ENCODE measurements around the gene CROCC2.

Gene CROCC2

DNA sequence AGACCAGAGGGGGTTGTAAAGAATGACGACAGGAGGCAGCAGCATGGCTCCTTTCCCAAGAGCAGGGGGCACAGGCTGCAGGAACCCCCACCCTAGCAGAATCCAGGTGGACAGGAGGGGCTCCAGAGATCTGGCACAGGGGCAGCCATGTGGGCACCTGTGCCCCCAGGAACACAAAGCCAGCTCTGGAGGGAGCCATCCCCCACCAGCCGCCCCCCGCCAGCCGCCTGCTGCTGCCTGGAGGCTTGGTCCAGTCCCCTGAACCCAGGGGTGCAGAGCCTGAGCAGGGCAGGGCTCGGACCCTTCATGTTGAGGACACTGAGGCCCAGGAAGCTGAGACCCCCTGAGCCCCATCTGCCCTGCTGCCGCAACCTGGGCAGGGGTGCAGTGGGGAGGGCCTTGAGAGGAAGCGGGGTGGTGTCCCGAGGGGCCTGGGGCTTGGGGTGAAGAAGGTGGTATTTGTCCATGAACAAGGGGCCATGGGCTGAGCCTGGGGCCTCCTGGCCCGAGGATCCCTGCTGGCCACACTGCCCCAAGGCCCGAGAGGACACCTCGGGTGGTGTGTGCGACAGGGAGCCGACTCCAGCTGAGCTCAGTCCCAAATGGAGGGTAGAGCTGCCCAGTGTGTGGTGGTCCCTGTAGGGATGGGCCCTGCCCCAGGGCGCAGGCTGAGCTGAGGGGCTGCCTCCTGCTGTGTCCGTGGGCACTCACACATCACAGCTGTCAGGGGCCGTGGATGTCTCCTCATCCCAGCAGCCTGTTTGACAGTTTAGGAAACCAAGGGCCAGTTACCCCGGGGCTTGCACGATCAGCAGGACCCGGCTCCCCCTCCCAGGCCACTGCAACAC, 52.5 kb downstream of the CROCC2 start:
- Histone ChIP-seq H3K9ac (peak overlapping the region in 4 of 11 experiments; percentile 9 to 63 (median 32); a peak in 4 of 22 replicates), H3K27me3 (no peaks in the 10 kb centered on the region), H3K4me2 (peak overlapping the region in 9 of 11 experiments; percentile 37 to 77 (median 61); a peak in 13 of 22 replicates)

DNA sequence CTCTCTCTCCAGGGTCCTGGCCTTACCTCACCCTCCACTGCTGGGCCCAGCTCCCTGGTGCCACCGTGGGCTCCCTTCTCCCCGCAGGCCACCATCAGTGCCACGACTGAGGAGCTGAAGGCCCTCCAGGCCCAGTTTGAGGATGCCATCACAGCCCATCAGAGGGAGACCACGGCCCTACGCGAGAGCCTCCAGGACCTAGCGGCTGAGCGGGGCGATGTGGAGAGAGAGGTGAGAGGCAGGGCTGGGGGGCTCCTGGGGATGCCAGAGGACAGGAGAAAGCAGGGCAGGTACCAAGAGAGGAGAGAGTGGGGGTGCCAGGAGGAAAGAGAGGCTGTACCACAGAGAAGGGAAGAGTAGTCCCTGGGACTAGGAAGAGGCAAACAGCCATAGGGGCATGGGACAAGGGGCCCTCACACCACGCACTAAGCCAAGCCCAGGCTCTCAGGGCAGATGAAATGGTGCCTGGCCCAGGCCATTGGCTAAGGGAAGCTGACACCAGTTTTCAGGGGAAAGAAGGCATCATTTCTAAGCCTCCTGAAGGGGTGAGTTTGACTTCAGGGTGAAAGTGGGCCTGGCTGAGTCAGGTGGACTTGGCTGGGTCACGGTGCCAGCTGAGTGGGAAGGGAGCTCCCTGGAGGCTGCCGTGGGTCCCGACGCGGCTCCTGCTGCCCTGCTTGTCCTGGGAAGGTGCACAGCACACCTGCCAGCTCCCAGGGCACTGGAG, 53.2 kb downstream of the CROCC2 start:
- Histone ChIP-seq H3K9me3 (replicated peaks in 1 of 11) (no peaks in the 10 kb centered on the region), H4K20me1 (peaks cover 0 to 18% (median 0%) of the 10 kb centered on the region in 11 experiments; a peak in 3 of 22 replicates), H3K4me1 (peaks cover 46 to 85% (median 64%) of the 10 kb centered on the region in 10 experiments), H3K27ac (peak overlapping the region in 3 of 11 experiments; percentile 1 to 60 (median 53); a peak in 2 of 22 replicates), H3K36me3 (no peaks in the 10 kb centered on the region), H3K4me3 (no peak overlapping the region), H3K4me2 (peak overlapping the region in 9 of 11 experiments; percentile 7 to 80 (median 66); a peak in 12 of 22 replicates), H3K27me3 (no peaks in the 10 kb centered on the region), H3K9ac (peak overlapping the region in 3 of 11 experiments; percentile 15 to 61 (median 50); a peak in 2 of 22 replicates)
- no peak for TF ChIP-seq Cebpa-rat (IDR thresholded peaks at IDR 0.05)

More for the DNA sequence above, 52.5 kb downstream of the CROCC2 start:
- H3K4me1 ChIP-seq = peaks cover 43 to 83% (median 64%) of the 10 kb centered on the region in 10 experiments
- TF ChIP-seq Cebpa-rat (IDR thresholded peaks at IDR 0.05) = no peak
- H3K9me3 ChIP-seq (replicated peaks in 1 of 11) = no peaks in the 10 kb centered on the region
- no peak overlapping the region for H3K4me3 ChIP-seq
- no peak overlapping the region for H3K27ac ChIP-seq
- no peaks in the 10 kb centered on the region for H3K36me3 ChIP-seq
- peaks cover 0 to 18% (median 0%) of the 10 kb centered on the region in 11 experiments; a peak in 3 of 22 replicates for H4K20me1 ChIP-seq

DNA sequence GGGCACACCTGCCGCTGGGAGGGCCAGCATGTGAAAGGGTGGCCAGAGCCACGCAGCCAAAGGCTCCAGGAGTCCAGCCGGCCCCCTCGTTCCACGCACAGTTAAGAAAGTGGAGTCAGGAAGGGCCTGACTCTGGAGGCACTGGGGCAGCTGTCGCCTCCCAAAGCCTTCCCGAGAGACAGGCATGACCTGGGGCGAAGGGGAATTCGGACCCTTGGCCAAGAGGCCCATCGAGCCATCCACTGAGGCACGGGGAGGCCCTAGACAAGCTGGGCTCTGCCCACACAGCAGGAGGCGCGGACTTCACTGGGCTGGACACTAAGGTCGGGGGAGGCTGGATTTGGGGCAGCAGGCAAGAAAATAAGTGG, 53.8 kb downstream of the CROCC2 start:
- Histone ChIP-seq H3K36me3 (no peaks in the 10 kb centered on the region), H3K27ac (peak overlapping the region in 5 of 11 experiments; percentile 53 to 64 (median 60); a peak in 6 of 22 replicates), H3K9ac (peak overlapping the region in 2 of 11 experiments; percentile 15 to 61; a peak in 2 of 22 replicates), H3K4me3 (no peak overlapping the region), H4K20me1 (peaks cover 0 to 18% (median 0%) of the 10 kb centered on the region in 11 experiments; a peak in 3 of 22 replicates), H3K4me2 (peak overlapping the region in 10 of 11 experiments; percentile 7 to 80 (median 63); a peak in 16 of 22 replicates), H3K27me3 (no peaks in the 10 kb centered on the region), H3K9me3 (replicated peaks in 1 of 11) (no peaks in the 10 kb centered on the region), H3K4me1 (peaks cover 48 to 80% (median 64%) of the 10 kb centered on the region in 10 experiments)
- no peak for TF ChIP-seq Cebpa-rat (IDR thresholded peaks at IDR 0.05)

DNA sequence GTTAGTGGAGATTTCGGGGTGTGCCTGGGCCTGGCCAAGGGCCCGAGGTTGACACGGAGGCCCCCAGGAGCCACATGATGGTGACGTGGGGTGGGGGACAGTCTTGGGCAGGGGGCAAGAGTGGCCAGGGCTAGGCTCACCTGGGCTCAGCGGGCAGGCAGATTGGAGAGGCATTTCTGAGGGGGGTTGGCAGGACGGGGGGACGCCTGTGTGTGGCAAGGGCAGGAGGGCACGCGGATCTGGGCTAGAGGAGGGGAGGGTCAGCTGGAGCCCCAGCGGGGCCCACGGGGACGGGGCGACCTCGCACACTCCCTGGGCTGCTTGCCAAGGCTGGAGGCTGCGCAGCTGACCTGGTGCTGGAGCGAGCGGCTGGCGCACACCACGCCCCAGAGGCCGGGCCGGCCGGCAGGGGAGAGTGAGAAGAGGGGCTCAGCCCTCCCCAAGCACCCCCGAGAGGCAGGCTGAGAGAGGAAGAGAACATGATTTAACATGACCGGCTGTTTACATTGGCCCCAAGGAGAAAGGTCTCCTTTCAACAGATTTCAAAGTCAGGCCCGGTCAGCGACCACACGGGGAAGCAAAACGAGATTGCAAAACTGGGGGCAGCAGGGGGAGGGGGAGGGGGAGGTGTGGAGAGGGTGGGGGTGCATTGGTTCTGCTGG, 54.3 kb downstream of the CROCC2 start:
- H3K27ac ChIP-seq = peak overlapping the region in 6 of 11 experiments; percentile 30 to 64 (median 60); a peak in 9 of 22 replicates
- H3K4me3 ChIP-seq = no peak overlapping the region
- no peaks in the 10 kb centered on the region for H3K27me3 ChIP-seq
- H3K36me3 ChIP-seq = no peaks in the 10 kb centered on the region
- peak overlapping the region in 6 of 11 experiments; percentile 15 to 62 (median 39); a peak in 6 of 22 replicates for H3K9ac ChIP-seq
- peaks cover 0 to 18% (median 0%) of the 10 kb centered on the region in 11 experiments; a peak in 3 of 22 replicates for H4K20me1 ChIP-seq
- H3K9me3 ChIP-seq (replicated peaks in 1 of 11) = no peaks in the 10 kb centered on the region
- H3K4me2 ChIP-seq = peak overlapping the region; percentile 32 to 83 (median 60); a peak in 19 of 22 replicates
- TF ChIP-seq Cebpa-rat (IDR thresholded peaks at IDR 0.05) = no peak
- peaks cover 48 to 78% (median 64%) of the 10 kb centered on the region in 10 experiments for H3K4me1 ChIP-seq

DNA sequence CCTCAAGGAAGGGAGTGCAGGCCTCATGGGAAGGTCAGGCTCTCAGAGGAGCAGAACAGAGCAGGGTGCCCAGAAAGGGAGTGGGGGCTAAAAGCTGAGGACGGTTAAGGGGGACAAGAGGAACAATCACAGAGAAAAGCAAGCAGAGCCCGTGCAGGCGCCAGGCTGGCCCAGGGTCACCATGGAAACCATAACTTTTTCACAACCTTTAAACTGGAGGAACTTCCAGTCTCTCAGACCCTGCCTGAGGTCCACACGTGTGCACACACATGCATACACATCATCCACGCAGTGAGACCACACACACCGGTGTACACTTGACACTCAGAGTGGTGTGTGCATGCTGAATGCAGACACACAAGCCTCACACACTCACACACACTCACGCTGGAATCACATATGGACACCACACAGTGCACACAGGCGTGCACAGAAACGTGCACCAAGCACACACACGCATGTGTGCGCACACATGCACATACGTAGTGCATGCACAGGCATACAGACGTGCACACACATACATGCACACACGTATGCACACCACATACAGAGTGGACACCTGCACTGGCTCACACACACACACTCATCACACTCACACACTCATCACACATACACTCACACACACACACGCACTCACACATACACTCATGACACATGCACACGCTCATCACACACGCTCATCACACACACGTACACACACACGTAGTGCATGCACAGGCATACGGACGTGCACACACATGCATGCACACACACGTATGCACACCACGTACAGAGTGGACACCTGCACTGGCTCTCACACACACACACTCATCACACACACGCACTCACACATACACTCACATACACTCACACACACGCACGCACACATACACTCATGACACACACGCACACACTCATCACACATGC, 55.1 kb downstream of the CROCC2 start:
- Histone ChIP-seq H3K27me3 (no peaks in the 10 kb centered on the region), H3K27ac (no peak overlapping the region), H3K9ac (no peak overlapping the region), H3K4me1 (peaks cover 48 to 78% (median 64%) of the 10 kb centered on the region in 10 experiments), H3K4me2 (peak overlapping the region in 9 of 11 experiments; percentile 12 to 83 (median 43); a peak in 13 of 22 replicates), H3K9me3 (replicated peaks in 1 of 11) (no peaks in the 10 kb centered on the region), H4K20me1 (peaks cover 0 to 18% (median 0%) of the 10 kb centered on the region in 11 experiments; a peak in 3 of 22 replicates), H3K36me3 (no peaks in the 10 kb centered on the region), H3K4me3 (no peak overlapping the region)
- TF ChIP-seq Cebpa-rat (IDR thresholded peaks at IDR 0.05) = no peak

DNA sequence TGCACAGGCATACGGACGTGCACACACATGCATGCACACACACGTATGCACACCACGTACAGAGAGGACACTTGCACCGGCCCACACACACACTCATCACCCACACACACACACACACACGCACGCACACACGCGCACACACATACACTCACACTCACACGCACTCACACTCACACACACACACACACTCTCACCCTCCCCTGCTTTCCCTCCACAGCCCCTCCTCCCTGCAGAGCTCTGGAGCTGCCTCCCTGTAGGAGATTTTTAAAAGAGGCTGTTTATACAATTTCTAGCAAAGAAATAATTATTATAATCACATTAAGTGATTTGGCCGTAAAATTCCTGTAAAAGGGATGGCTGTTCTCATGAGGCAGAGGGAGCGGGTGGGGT, 55.8 kb downstream of the CROCC2 start:
- H4K20me1 ChIP-seq = peaks cover 0 to 13% (median 0%) of the 10 kb centered on the region in 11 experiments; a peak in 1 of 22 replicates
- H3K4me3 ChIP-seq = no peak overlapping the region
- H3K9ac ChIP-seq = no peak overlapping the region
- H3K4me2 ChIP-seq = peak overlapping the region in 3 of 11 experiments; percentile 45 to 83 (median 80); a peak in 4 of 22 replicates
- H3K4me1 ChIP-seq = peaks cover 54 to 80% (median 69%) of the 10 kb centered on the region in 10 experiments
- no peaks in the 10 kb centered on the region for H3K27me3 ChIP-seq
- H3K27ac ChIP-seq = no peak overlapping the region
- H3K36me3 ChIP-seq = no peaks in the 10 kb centered on the region
- no peaks in the 10 kb centered on the region for H3K9me3 ChIP-seq (replicated peaks in 1 of 11)
- TF ChIP-seq Cebpa-rat (IDR thresholded peaks at IDR 0.05) = no peak

DNA sequence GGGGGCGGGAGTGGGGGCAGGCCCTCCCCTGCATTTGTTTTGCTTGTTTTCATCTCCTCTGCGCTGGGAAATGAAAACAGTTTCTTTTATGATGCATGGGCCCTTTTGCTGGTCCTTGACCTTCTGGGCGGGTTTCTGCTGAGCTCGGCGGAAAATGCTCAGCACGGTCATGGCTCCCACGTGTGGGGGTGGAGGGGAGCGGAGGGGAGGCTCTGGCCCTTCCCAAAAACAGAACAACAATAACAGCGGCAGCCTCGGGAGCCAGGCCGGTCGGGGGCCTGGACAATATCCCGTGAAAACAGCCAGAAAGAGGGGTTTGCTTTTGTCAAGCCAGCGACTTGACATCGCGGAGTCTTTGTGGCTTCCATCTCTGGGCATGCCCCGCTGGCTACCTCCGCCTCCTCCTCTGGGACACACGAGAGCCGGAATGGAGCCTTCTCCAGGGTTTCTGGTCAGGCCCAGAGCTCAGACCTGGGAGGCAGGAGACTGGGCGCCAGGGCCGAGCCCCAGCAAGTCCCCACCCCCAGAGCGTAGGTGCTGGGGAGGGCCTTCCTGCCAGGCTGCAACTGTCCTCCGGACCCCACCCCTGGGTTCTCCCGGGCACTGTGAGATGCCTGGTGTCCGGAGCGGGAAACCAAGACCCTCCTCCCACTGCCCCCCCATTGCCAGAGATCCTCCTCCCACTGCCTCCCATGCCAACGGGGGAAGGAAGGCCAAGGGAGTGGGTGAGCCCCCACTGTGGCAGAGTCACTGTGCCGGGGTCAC, 56.3 kb downstream of the CROCC2 start:
- no peaks in the 10 kb centered on the region for H3K36me3 ChIP-seq
- no peak overlapping the region for H3K4me3 ChIP-seq
- no peak for TF ChIP-seq Cebpa-rat (IDR thresholded peaks at IDR 0.05)
- peaks cover 57 to 82% (median 71%) of the 10 kb centered on the region in 10 experiments for H3K4me1 ChIP-seq
- H3K27me3 ChIP-seq = no peaks in the 10 kb centered on the region
- peak overlapping the region in 3 of 11 experiments; percentile 44 to 77 (median 70); a peak in 5 of 22 replicates for H3K9ac ChIP-seq
- H4K20me1 ChIP-seq = 0 out of 22 replicates have a peak, but pooled peaks cover 0 to 11% (median 0%) of the 10 kb centered on the region in 11 experiments
- H3K4me2 ChIP-seq = peak overlapping the region; percentile 50 to 92 (median 73)
- peak overlapping the region in 4 of 11 experiments; percentile 21 to 81 (median 63); a peak in 8 of 22 replicates for H3K27ac ChIP-seq
- no peaks in the 10 kb centered on the region for H3K9me3 ChIP-seq (replicated peaks in 1 of 11)
